ENCODE measurements around the gene SLAMF6. TPM values are rescaled to one million over a fixed set of nuclear protein-coding genes. Genes with fewer than 3 reads are reported as not detected.

Gene SLAMF6
- total RNA-seq: not detected in 2 replicates

GRCh38 chr1:160522622-160523345, at the start of gene SLAMF6:
SLAMF6 (minus strand) TSS chr1:160523255; CDS start chr1:160523192, 63 bp downstream.

Other genes starting within 250 kb of the SLAMF6 start
- gene PEX19, start 238.1 kb downstream of the SLAMF6 start, total RNA-seq: 47.3 and 56.5 TPM in 2 replicates
- gene COPA, start 180.0 kb downstream of the SLAMF6 start, total RNA-seq: 165 and 166 TPM in 2 replicates
- 75.6 and 89.0 TPM in 2 replicates for gene NCSTN, start 179.9 kb downstream of the SLAMF6 start, total RNA-seq
- not detected in 2 replicates for gene NHLH1, start 156.2 kb downstream of the SLAMF6 start, total RNA-seq
- gene VANGL2, start 122.7 kb downstream of the SLAMF6 start, total RNA-seq: 0.20 and 1.6 TPM in 2 replicates
- gene CD84, start 56.2 kb upstream of the SLAMF6 start, total RNA-seq: not detected in 2 replicates
- not detected in 2 replicates for gene SLAMF1, start 123.8 kb upstream of the SLAMF6 start, total RNA-seq
- not detected in 2 replicates for gene CD48, start 188.6 kb upstream of the SLAMF6 start, total RNA-seq
- gene SLAMF7, start 216.0 kb upstream of the SLAMF6 start, total RNA-seq: not detected in 2 replicates